WI38 (cell line): ENCODE data around the gene KRTAP2-1.

Experiments
- H3K4me3 ChIP-seq: 2 replicates; pipeline ENCODE4 v1.5.1; 2011; ENCODE audit warnings: low read depth, mild to moderate bottlenecking, control low read depth, low read length
- CTCF ChIP-seq: IDR thresholded peaks from 2 replicates; pipeline ENCODE4 v1.5.1; 2012; ENCODE audit warnings: low read depth, mild to moderate bottlenecking, control low read depth, low read length

Gene KRTAP2-1

GRCh38 chr17:41013181-41013580 is 33.9 kb downstream of the KRTAP2-1 start:
- H3K4me3 ChIP-seq: no peak overlapping the region
- TF ChIP-seq CTCF: no peak

- no peak overlapping the region for H3K4me3 ChIP-seq
- no peak for TF ChIP-seq CTCF
These were observed 34.6 kb downstream of the KRTAP2-1 start for GRCh38 chr17:41012326-41013120.

GRCh38 chr17:41010441-41010840 is 36.7 kb downstream of the KRTAP2-1 start:
- TF ChIP-seq CTCF: no peak

GRCh38 chr17:41009936-41010335 is 37.2 kb downstream of the KRTAP2-1 start:
- no peak overlapping the region for H3K4me3 ChIP-seq
- no peak for TF ChIP-seq CTCF

More at GRCh38 chr17:41010441-41010840, 36.7 kb downstream of the KRTAP2-1 start:
- no peak overlapping the region for H3K4me3 ChIP-seq

GRCh38 chr17:41009301-41009760 is 37.8 kb downstream of the KRTAP2-1 start:
- TF ChIP-seq CTCF: no peak
- H3K4me3 ChIP-seq: no peak overlapping the region

GRCh38 chr17:41008811-41009210 is 38.3 kb downstream of the KRTAP2-1 start, which contains the start of gene KRTAP3-1:
Gene KRTAP3-1 (minus strand): TSS chr17:41009128. CDS start chr17:41009074, 54 bp downstream.
- no peak within 1 kb of the TSS for H3K4me3 ChIP-seq

More at GRCh38 chr17:41008811-41009210, 38.3 kb downstream of the KRTAP2-1 start, which contains the start of gene KRTAP3-1:
- no peak for TF ChIP-seq CTCF
